Measurements from ENCODE around the gene UTP18.
"Not testable (repeated sequence)": the region's sequence is repeated elsewhere in the genome, so short reads cannot be mapped to it uniquely, and the experiment has no call there.

UTP18 gene

GRCh38 chr17:51260237-51261023, at the start of gene UTP18:
Gene UTP18, plus strand, starts transcription at chr17:51260546. Its CDS starts 39 bp downstream, at chr17:51260585.
- DNase-seq = peak; percentile 99

- DNase-seq = no peak
Measured at GRCh38 chr17:51214920-51215319, 45.4 kb upstream of the UTP18 start.

GRCh38 chr17:51217946-51218345, 42.4 kb upstream of the UTP18 start:
- DNase-seq = peak; percentile 89

GRCh38 chr17:51221322-51221721, 39.0 kb upstream of the UTP18 start:
- no peak for DNase-seq

- DNase-seq = no peak
Measured at GRCh38 chr17:51224402-51225262, 35.7 kb upstream of the UTP18 start.

- DNase-seq = not testable (repeated sequence)
Measured at GRCh38 chr17:51225523-51225922, 34.8 kb upstream of the UTP18 start.

GRCh38 chr17:51228161-51228560, 32.2 kb upstream of the UTP18 start:
- no peak for DNase-seq

GRCh38 chr17:51229889-51230288, 30.5 kb upstream of the UTP18 start:
- no peak for DNase-seq

- no peak for DNase-seq
Measured at GRCh38 chr17:51230306-51230705, 30.0 kb upstream of the UTP18 start.

- no peak for DNase-seq
Measured at GRCh38 chr17:51231999-51232398, 28.3 kb upstream of the UTP18 start.

GRCh38 chr17:51234162-51234561, 26.2 kb upstream of the UTP18 start:
- no peak for DNase-seq

GRCh38 chr17:51238255-51238887, 22.0 kb upstream of the UTP18 start:
- no peak for DNase-seq

GRCh38 chr17:51240275-51240674, 20.1 kb upstream of the UTP18 start:
- no peak for DNase-seq

- DNase-seq = no peak
Measured at GRCh38 chr17:51244041-51244440, 16.3 kb upstream of the UTP18 start.

- no peak for DNase-seq
Measured at GRCh38 chr17:51245535-51245934, 14.8 kb upstream of the UTP18 start.

- DNase-seq = no peak
Measured at GRCh38 chr17:51250314-51250840, 10.0 kb upstream of the UTP18 start.

- DNase-seq = no peak
Measured at GRCh38 chr17:51251010-51251409, 9.3 kb upstream of the UTP18 start.

GRCh38 chr17:51255673-51256072, 4.7 kb upstream of the UTP18 start:
- no peak for DNase-seq

GRCh38 chr17:51256101-51256500, 4.2 kb upstream of the UTP18 start:
- no peak for DNase-seq

- DNase-seq = no peak
Measured at GRCh38 chr17:51257150-51258081, 2.9 kb upstream of the UTP18 start.

- no peak for DNase-seq
Measured at GRCh38 chr17:51258756-51259563, 1.4 kb upstream of the UTP18 start.

Data from NCI-H774 (cell line).